ENCODE results near the gene NTNG2. TPM values are rescaled to one million over a fixed set of nuclear protein-coding genes. Genes with fewer than 3 reads are reported as not detected.
A peak's percentile ranks its signal among the peaks of the same experiment; 100 is the strongest.

Gene NTNG2
- total and polyA plus RNA-seq, 5 experiments from 2014 or later: 0.75 to 10.8 (median 1.0) TPM

GRCh38 chr9:132183134-132183533 lies 21.3 kb downstream of the NTNG2 start:
- DNase-seq (no peak), ATAC-seq (no peak)
- no peak overlapping the region for H3K27ac Mint-ChIP-seq
- POLR2A ChIA-PET: no interaction called here
- no peaks in the 10 kb centered on the region for H3K9me3 Mint-ChIP-seq
- no peak overlapping the region for H3K4me3 Mint-ChIP-seq
- peaks cover 2 to 39% (median 6%) of the 10 kb centered on the region in 5 donors for H3K27me3 Mint-ChIP-seq
- H3K36me3 Mint-ChIP-seq: no peaks in the 10 kb centered on the region
- no peaks in the 10 kb centered on the region for H3K4me1 Mint-ChIP-seq

DNA sequence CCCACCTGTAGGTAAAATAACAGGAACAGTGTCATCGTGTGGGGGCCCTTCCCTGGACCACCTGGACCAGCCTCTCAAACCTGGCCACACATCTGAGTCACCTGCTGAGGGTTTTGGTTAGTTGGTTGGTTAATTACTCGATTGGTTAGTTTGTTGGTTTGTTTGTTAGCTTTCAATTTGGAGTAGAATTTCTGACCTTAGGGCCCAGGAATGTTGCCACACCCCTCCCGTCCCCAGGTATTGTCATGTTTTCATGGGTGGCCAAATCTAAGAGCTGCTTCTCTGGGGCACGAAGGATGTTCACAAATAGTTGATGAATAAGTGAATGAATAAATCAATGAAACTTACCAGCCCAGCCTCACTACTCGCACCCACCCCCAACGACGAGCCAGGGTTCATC lies 21.9 kb downstream of the NTNG2 start:
- Mint-ChIP-seq H3K27ac (no peak overlapping the region), H3K4me3 (no peak overlapping the region), H3K4me1 (no peaks in the 10 kb centered on the region), H3K27me3 (peaks cover 2 to 39% (median 6%) of the 10 kb centered on the region in 5 donors), H3K9me3 (no peaks in the 10 kb centered on the region), H3K36me3 (no peaks in the 10 kb centered on the region)
- no peak for ATAC-seq
- POLR2A ChIA-PET: no interaction called here
- DNase-seq: no peak

GRCh38 chr9:132184124-132184523 lies 22.3 kb downstream of the NTNG2 start:
- no peak overlapping the region for H3K4me3 Mint-ChIP-seq
- no peaks in the 10 kb centered on the region for H3K36me3 Mint-ChIP-seq
- DNase-seq (no peak), ATAC-seq (no peak)
- H3K9me3 Mint-ChIP-seq: no peaks in the 10 kb centered on the region
- no peak overlapping the region for H3K27ac Mint-ChIP-seq
- H3K4me1 Mint-ChIP-seq: no peaks in the 10 kb centered on the region
- H3K27me3 Mint-ChIP-seq: peaks cover 2 to 39% (median 7%) of the 10 kb centered on the region in 5 donors
- POLR2A ChIA-PET: no interaction called here

DNA sequence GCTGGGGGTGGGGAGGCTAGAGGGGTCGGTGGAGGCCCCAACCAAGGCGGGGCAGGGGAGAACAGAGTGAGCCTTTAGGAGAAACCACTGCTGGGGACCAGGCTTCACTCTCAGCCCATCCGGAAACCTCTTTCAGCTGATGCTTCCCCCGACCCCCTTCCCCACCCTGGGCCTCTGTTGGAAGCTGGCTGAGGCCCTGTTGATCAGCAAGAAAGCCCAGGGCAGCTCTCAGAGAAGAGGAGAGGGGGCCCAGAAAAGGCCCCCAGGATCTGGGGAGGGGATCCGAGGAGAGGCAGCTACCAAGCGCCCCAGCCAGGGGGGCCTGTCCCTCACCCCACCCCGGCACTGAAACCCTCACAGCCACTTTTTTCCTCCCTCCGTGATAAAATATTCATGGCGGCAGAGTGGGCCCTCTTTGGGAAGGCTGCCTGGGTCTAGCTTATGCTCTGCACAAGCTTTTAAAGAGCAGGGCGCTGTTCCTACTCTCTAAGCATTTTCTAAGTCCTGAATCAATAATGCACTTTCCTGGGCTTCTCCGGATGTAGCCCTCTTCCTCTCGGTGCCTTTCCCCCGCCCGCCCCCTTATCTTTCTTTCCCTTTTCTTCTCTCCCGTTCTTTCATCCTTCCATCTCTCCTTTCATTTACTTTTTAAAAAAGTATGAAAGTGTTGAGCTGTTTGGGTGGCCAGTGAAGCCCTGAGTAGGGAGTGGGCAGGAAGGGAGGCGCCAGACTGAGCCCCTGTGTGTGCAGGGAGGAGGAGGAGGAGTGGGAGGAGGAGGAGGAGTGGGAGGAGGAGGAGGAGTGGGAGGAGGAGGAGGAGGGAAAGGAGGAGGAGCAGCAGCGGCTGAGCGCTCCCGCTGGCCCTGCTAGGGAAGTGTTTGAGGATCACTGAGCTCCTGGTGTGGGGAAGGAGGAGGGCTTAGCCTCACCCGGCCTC lies 23.5 kb downstream of the NTNG2 start:
- POLR2A ChIA-PET: no interaction called here
- no peak overlapping the region for H3K4me3 Mint-ChIP-seq
- H3K9me3 Mint-ChIP-seq: no peaks in the 10 kb centered on the region
- no peak overlapping the region for H3K27ac Mint-ChIP-seq
- H3K27me3 Mint-ChIP-seq: peaks cover 2 to 34% (median 8%) of the 10 kb centered on the region in 5 donors
- H3K4me1 Mint-ChIP-seq: no peaks in the 10 kb centered on the region
- DNase-seq: no peak
- H3K36me3 Mint-ChIP-seq: no peaks in the 10 kb centered on the region
- no peak for ATAC-seq

- Mint-ChIP-seq H3K4me3 (no peak overlapping the region), H3K4me1 (no peaks in the 10 kb centered on the region), H3K27me3 (peaks cover 2 to 29% (median 8%) of the 10 kb centered on the region in 5 donors), H3K27ac (no peak overlapping the region), H3K9me3 (no peaks in the 10 kb centered on the region), H3K36me3 (no peaks in the 10 kb centered on the region)
- DNase-seq (no peak), ATAC-seq (no peak)
- POLR2A ChIA-PET: interaction anchor here (0.6 kb wide), 1 partner anchor 445 kb away, joined by 7 read pairs; no protein-coding TSS in a partner anchor
These were observed 25.3 kb downstream of the NTNG2 start for GRCh38 chr9:132187121-132187620.

- Mint-ChIP-seq H3K9me3 (no peaks in the 10 kb centered on the region), H3K27me3 (peaks cover 1 to 16% (median 10%) of the 10 kb centered on the region in 5 donors), H3K36me3 (no peaks in the 10 kb centered on the region), H3K4me3 (no peak overlapping the region), H3K4me1 (peaks cover 0 to 3% (median 0%) of the 10 kb centered on the region in 4 donors), H3K27ac (no peak overlapping the region)
- ATAC-seq (no peak), DNase-seq (no peak)
- POLR2A ChIA-PET: no interaction called here
These were observed 29.1 kb downstream of the NTNG2 start for GRCh38 chr9:132190966-132191365.

DNA sequence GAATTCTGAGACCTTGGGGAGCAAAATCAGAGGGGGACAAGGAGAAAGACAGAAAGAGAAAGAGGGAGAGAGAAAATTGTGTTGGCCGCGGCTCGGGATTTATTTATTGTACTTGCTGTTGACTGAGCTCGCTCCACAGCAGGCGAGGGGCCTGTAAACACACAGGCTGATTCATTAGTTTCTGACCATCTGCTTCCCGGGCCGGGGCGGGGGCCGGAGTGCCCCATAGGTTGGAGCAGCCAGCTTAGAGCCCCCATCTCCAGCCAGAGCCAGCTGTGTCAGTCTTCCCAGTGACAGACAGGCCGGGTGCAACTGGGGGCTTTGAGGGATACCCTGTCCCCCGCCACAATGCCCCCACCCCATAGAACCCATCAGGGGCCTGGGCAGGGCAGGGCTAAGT lies 30.9 kb downstream of the NTNG2 start:
- Mint-ChIP-seq H3K9me3 (no peaks in the 10 kb centered on the region), H3K4me1 (peaks cover 0 to 3% (median 0%) of the 10 kb centered on the region in 4 donors), H3K27ac (no peak overlapping the region), H3K27me3 (peaks cover 1 to 4% (median 2%) of the 10 kb centered on the region in 5 donors), H3K4me3 (no peak overlapping the region), H3K36me3 (no peaks in the 10 kb centered on the region)
- ATAC-seq: no peak
- POLR2A ChIA-PET: no interaction called here
- no peak for DNase-seq

GRCh38 chr9:132193227-132194124 lies 31.6 kb downstream of the NTNG2 start:
- peaks cover 0 to 4% (median 1%) of the 10 kb centered on the region in 5 donors for H3K27me3 Mint-ChIP-seq
- DNase-seq (no peak), ATAC-seq (no peak)
- H3K4me1 Mint-ChIP-seq: peaks cover 0 to 3% (median 0%) of the 10 kb centered on the region in 4 donors
- H3K36me3 Mint-ChIP-seq: no peaks in the 10 kb centered on the region
- H3K9me3 Mint-ChIP-seq: no peaks in the 10 kb centered on the region
- no peak overlapping the region for H3K27ac Mint-ChIP-seq
- no peak overlapping the region for H3K4me3 Mint-ChIP-seq
- POLR2A ChIA-PET: no interaction called here

- POLR2A ChIA-PET: no interaction called here
- Mint-ChIP-seq H3K27ac (peak overlapping the region in 1 of 10 donors; percentile 48), H3K9me3 (peaks cover 0 to 2% (median 0%) of the 10 kb centered on the region in 9 donors), H3K36me3 (peaks cover 0 to 5% (median 0%) of the 10 kb centered on the region in 3 donors), H3K4me3 (no peak overlapping the region), H3K4me1 (peaks cover 0 to 3% (median 0%) of the 10 kb centered on the region in 4 donors), H3K27me3 (peaks cover 0 to 4% (median 1%) of the 10 kb centered on the region in 5 donors)
- DNase-seq: no peak
- ATAC-seq: no peak
These were observed 32.6 kb downstream of the NTNG2 start for GRCh38 chr9:132194508-132194907.

- DNase-seq (no peak), ATAC-seq (no peak)
- H3K36me3 Mint-ChIP-seq: peaks cover 0 to 5% (median 0%) of the 10 kb centered on the region in 3 donors
- no peak overlapping the region for H3K4me3 Mint-ChIP-seq
- peaks cover 0 to 2% (median 0%) of the 10 kb centered on the region in 9 donors for H3K9me3 Mint-ChIP-seq
- H3K27me3 Mint-ChIP-seq: peaks cover 0 to 10% (median 6%) of the 10 kb centered on the region in 5 donors
- POLR2A ChIA-PET: interaction anchor here (0.6 kb wide), 1 partner anchor 275 kb away, joined by 3 read pairs; no protein-coding TSS in a partner anchor
- no peak overlapping the region for H3K27ac Mint-ChIP-seq
- H3K4me1 Mint-ChIP-seq: peaks cover 0 to 4% (median 0%) of the 10 kb centered on the region in 4 donors
These were observed 35.5 kb downstream of the NTNG2 start for GRCh38 chr9:132197315-132197714.

DNA sequence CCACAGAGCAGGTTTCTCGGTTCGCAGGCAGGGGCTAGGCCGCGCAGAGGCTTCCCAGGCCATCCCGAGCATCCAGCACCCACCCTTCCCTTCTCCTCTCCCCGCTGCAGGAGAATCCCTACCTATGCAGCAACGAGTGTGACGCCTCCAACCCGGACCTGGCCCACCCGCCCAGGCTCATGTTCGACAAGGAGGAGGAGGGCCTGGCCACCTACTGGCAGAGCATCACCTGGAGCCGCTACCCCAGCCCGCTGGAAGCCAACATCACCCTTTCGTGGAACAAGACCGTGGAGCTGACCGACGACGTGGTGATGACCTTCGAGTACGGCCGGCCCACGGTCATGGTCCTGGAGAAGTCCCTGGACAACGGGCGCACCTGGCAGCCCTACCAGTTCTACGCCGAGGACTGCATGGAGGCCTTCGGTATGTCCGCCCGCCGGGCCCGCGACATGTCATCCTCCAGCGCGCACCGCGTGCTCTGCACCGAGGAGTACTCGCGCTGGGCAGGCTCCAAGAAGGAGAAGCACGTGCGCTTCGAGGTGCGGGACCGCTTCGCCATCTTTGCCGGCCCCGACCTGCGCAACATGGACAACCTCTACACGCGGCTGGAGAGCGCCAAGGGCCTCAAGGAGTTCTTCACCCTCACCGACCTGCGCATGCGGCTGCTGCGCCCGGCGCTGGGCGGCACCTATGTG lies 36.1 kb downstream of the NTNG2 start:
- POLR2A ChIA-PET: no interaction called here
- Mint-ChIP-seq H3K27me3 (peaks cover 0 to 15% (median 6%) of the 10 kb centered on the region in 5 donors), H3K36me3 (peaks cover 0 to 5% (median 0%) of the 10 kb centered on the region in 3 donors), H3K27ac (no peak overlapping the region), H3K4me1 (peaks cover 0 to 1% (median 0%) of the 10 kb centered on the region in 4 donors), H3K4me3 (no peak overlapping the region), H3K9me3 (peaks cover 0 to 2% (median 0%) of the 10 kb centered on the region in 9 donors)
- ATAC-seq (no peak), DNase-seq (no peak)

DNA sequence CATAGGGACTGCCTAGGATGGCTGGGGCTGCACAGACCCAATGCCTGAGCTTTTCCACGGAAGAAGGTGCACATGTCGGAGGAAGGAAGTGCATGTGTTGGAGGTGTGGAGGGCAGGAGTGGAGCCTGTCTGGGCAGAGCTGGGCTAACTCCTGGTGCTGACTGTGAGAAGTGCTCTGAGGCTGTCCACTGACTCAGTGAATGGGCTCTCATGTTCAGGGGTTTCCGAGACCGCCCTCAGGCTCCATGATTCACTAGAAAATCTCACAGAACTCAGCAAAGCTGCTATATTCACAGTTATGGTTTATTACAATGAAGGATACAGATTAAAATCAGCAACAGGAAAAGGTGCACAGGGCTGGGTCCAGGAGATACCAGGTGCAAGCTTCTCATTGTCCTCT lies 37.2 kb downstream of the NTNG2 start:
- peaks cover 0 to 5% (median 0%) of the 10 kb centered on the region in 3 donors for H3K36me3 Mint-ChIP-seq
- DNase-seq: no peak
- peaks cover 0 to 1% (median 0%) of the 10 kb centered on the region in 4 donors for H3K4me1 Mint-ChIP-seq
- POLR2A ChIA-PET: no interaction called here
- no peak overlapping the region for H3K4me3 Mint-ChIP-seq
- peaks cover 0 to 22% (median 6%) of the 10 kb centered on the region in 5 donors for H3K27me3 Mint-ChIP-seq
- no peak for ATAC-seq
- no peak overlapping the region for H3K27ac Mint-ChIP-seq
- peaks cover 0 to 2% (median 0%) of the 10 kb centered on the region in 9 donors for H3K9me3 Mint-ChIP-seq

Data from naive thymus-derived CD8-positive, alpha-beta T cell (primary cell).